ENCODE results near the gene FLNA.
"Not testable (repeated sequence)": the region's sequence is repeated elsewhere in the genome, so short reads cannot be mapped to it uniquely, and the experiment has no call there.

FLNA gene

DNA sequence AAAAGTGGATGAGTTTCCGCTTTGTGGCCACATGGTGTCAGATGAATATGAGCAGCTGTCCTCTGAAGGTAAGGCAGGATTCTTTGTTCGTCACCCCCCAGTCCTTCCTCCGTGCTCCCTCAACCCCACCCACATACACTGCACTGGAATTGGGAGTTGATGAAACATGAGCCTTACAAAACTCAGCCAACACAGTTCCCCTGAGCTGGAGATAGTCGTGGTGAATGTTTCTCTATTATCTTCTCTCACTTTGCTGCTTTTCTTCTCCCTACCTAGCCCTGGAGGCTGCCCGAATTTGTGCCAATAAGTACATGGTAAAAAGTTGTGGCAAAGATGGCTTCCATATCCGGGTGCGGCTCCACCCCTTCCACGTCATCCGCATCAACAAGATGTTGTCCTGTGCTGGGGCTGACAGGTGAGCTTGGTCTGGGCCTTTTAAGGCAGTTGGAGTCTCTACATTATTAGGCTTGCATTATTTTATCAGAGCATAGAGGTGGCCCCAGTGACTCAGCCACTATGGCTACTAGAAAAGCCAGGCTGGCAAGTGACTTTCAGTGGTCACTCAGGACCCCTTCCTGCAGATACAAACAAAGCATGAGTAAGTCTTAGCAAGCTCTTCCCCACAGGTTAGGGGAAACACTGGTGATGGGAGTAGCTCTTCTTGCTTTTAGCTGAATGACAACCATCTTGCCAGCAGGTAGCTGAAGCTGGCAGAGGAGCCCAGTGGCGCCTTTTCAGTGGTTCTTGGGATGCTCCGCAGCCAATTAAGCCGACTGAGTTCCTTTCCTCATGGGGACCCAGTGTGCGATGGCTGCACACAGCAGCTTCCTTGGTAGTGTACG lies 25.3 kb upstream of the FLNA start:
- no peak for DNase-seq

- DNase-seq, result peak; percentile 62
Measured at GRCh38 chrX:154398668-154399526, 24.5 kb upstream of the FLNA start.

GRCh38 chrX:154397888-154398667 lies 23.6 kb upstream of the FLNA start, which contains the start of gene RPL10:
Gene RPL10 (plus strand): TSS chrX:154398377. CDS start chrX:154398520, 143 bp downstream.
- DNase-seq, result peak; percentile 92

DNA sequence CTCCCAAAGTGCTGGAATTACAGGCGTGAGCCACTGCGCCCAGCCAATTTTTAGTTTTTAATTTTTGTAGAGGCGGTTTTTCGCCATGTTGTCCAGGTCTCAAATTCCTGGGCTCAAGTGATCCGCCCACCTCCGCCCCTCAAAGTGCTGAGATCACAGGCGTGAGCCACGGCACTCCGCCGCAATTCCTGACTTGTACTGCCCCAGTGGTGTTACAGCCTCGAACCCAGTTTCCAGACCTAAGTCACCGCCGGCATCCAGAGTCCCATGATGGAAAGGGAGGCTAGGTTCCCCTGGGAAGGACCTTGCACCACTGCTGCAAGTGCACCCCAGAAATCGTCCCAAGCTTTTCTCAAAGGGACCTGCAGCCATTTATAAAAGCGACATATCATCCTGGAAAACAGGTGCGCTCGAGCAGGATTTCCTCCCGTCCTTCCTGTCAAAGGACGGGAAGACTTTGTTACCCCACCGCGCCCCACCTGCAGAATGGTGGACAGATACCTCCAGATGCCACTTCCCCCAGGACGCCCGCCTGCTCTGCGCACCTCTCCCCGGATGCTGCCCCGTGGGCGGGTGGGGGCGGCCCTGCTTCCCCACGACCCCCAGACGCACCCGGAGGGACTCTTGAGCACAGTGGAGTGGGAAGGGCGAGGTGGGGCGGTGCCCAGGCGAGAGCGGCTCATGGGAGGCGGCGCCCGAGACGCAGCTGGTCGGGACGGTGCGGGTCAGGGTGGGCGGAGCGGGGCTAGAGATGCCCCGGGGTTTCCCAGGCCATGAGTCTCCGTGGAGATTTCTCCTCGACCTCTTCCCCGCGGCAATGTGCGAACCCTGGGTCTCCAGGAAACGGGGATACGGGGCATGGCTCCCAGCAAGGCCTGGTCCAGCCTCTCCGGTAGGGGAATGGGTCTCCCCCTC lies 22.8 kb upstream of the FLNA start:
- DNase-seq, result peak; percentile 69

GRCh38 chrX:154396363-154396762 lies 21.9 kb upstream of the FLNA start:
- not testable (repeated sequence) for DNase-seq

DNA sequence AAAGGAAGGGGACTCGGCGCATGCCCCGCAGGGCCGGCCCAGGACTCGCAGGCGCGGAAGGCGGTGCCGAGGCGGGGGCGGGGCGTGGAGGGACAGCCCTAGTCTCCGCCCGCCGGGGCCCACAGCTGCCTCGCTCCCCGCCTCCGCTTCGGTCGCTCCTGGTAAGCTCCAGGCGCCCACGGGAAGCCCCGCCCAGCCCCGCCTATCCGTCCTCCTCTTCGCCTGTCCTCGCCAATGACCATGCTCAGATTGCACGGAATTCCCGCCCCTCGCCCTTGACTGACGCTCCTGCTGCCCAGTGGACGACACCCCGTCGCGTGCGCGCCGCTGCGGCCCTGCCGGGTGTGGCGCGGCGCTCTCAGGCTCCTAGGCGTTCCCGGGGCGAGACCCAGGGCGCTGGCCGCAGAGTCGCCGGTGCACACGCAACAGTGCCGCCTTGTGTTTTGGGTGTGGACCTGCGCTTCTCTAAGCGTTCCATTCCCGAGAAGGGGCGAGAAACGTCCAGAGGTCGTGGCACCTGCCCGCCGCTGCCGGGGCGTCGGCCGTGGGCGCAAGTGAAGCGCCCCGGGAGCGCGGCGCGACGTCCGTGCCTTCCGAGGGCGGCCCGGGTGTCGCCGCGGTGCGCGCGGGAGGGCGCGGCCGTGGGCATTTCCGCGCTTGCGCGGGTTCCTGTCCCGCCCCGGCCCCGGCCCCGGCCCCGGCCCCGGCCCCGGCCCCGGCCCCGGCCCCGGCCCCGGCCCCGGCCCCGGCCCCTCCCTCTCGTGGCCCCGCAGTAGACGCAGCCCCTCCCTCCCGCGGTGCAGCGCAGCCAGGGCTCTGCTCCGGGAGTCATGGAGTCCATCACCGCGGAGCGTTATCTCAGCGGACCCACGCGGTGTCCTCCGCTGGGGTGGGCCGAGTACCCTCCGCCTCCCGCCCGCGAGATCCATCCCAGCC lies 15.6 kb upstream of the FLNA start:
- DNase-seq, result not testable (repeated sequence)

DNA sequence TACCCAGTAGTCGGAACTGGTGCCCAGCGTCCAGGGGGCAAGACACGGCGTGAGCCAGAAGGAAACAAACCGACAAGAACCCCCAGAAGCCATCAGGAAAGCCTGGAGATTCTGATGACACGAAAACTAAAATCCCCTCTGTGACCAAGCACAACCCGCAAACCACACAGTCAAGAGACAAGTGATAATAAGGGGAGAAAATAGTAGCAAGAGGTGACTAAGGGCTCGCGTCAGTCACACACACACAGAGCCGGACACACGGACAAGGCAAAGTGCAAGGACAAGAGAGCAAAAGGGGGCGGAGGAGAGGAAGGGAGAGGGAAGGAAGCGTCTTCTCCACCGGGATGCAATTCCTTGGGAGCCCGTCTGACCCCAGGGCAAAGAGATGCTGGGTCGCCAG lies 14.2 kb upstream of the FLNA start:
- DNase-seq, result not testable (repeated sequence)

- DNase-seq, result not testable (repeated sequence)
Measured at GRCh38 chrX:154388094-154388493, 13.7 kb upstream of the FLNA start.

DNA sequence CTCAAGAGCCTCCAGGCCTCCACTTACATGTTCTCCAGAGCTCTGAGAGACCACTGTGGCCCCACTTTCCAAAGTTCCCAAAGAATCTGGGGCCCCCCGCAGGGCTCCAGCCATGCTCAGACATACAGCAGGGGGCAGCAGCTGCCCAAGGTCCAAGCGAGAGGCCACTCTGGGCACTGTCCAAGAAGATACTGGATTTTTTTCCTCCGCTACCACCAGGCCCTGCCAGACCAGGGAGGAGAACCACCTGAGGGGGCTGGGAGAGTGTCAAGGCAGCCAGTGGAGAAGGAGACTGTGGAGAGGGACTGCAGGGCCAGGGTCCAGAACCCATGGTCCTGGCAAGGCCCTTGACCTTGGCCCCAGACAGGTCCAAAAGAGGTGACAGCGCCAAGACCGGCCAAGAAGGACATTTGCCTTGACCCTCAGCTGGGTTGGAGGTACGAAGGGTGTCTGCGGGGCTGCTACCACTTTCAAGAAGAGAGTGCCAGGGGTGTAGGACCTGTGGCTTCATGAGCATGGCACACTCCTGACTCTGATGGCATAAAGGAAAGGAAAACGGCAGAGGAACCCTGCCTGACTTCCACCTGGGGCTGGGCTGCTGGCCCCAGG lies 10.0 kb upstream of the FLNA start:
- DNase-seq, result no peak

- DNase-seq, result no peak
Measured at GRCh38 chrX:154383359-154384283, 9.2 kb upstream of the FLNA start.

GRCh38 chrX:154382483-154383069 lies 8.1 kb upstream of the FLNA start:
- no peak for DNase-seq

- no peak for DNase-seq
Measured at GRCh38 chrX:154381271-154381670, 6.8 kb upstream of the FLNA start.

DNA sequence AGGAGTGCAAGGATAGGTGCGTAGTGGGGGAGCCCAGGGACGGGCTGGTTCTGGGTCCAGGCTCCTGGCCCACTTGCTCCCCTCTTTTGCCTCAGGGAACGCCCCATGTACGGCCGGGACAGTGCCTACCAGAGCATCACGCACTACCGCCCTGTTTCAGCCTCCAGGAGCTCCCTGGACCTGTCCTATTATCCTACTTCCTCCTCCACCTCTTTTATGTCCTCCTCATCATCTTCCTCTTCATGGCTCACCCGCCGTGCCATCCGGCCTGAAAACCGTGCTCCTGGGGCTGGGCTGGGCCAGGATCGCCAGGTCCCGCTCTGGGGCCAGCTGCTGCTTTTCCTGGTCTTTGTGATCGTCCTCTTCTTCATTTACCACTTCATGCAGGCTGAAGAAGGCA lies 6.4 kb upstream of the FLNA start:
- DNase-seq, result no peak

GRCh38 chrX:154380153-154380552 lies 5.7 kb upstream of the FLNA start:
- no peak for DNase-seq

DNA sequence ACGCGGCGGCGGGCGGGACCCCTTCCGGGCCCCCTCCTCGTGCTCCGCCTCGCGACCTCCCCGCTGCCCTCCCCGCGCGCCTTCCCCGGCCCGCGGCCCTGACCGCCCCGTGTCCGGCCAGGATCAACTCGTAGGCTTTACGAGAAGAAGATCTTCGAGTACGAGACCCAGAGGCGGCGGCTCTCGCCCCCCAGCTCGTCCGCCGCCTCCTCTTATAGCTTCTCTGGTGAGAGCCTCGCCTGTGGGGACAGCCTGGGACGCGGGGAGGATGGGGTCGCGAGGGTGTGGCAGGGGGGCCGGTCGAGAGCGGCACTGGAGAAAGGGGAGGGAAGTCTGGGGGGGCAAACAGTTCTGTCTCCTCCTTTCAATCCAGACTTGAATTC lies 5.1 kb upstream of the FLNA start:
- no peak for DNase-seq

DNA sequence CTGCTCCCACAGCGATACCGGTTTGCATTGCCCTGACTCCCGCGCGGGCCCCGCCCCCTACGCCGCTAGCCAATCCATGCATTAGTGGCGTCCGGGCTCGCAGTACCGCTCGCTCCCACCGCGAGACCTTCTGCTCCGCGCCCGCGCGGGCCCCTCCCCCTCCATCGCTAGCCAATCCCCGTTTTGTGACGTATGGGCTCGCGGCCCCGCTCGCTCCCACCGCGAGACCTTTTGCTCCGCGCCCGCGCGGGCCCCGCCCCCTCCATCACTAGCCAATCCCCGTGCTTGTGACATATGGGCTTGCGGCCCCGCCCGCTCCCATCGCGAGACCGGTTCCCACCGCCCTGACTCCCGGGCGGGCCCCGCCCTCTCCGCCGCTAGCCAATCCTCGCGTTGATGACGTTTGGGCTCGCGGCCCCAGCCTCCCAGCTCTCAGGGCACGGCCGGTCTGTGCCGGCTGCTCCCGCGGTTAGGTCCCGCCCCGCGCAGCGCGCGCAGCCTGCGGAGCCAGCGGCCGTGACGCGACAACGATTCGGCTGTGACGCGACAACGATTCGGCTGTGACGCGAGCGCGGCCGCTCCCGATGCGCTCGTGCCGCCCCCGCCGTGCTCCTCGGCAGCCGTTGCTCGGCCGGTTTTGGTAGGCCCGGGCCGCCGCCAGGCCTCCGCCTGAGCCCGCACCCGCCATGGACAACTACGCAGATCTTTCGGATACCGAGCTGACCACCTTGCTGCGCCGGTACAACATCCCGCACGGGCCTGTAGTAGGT lies 4.5 kb upstream of the FLNA start, which contains the start of gene EMD:
Gene EMD (plus strand): TSS at position 497 of the 770 bp plus-strand sequence. CDS start 190 bp downstream, at position 687.
- peak; percentile 94 for DNase-seq

GRCh38 chrX:154378059-154378798 lies 3.8 kb upstream of the FLNA start:
- DNase-seq, result peak; percentile 47
